K562 (cell line): Measurements from ENCODE around the gene NSMF. TPM values are rescaled to one million over a fixed set of nuclear protein-coding genes. Genes with fewer than 3 reads are reported as not detected.
A peak's percentile ranks its signal among the peaks of the same experiment; 100 is the strongest.

Experiments used
- BACH1 ChIP-seq: fragments of 200-800 bp; sonication (Bioruptor generic); IDR thresholded peaks from 2 replicates; pipeline ENCODE4 v1.6.1; 2016; ENCODE audit warnings: missing genetic modification characterization, missing compliant biosample characterization
- BRD9 ChIP-seq: fragments of 450-650 bp; IDR thresholded peaks from 2 replicates; pipeline ENCODE4 v1.6.1; 2018; ENCODE audit warnings: low read depth; ENCODE audit not compliant: partially characterized antibody
- EZH2 ChIP-seq: IDR thresholded peaks from 2 replicates; pipeline ENCODE4 v1.6.1; 2012; ENCODE audit warnings: low read depth, mild to moderate bottlenecking, inconsistent platforms, low read length, borderline replicate concordance
- FOXK2 ChIP-seq, 2 experiments: fragments of 450-650 bp; IDR thresholded peaks in 1 of 2; conservative IDR thresholded peaks in 1 of 2; 2 replicates each; pipeline ENCODE4 v1.6.1; 2016; ENCODE audit warnings: low read depth in 2 of 2, mild to moderate bottlenecking in 1 of 2
- HDAC2 ChIP-seq: fragments of 450-650 bp; IDR thresholded peaks from 2 replicates; pipeline ENCODE4 v1.6.1; 2016; ENCODE audit warnings: mild to moderate bottlenecking
- HMGN3 ChIP-seq: IDR thresholded peaks from 2 replicates; pipeline ENCODE4 v1.6.1; 2011; ENCODE audit warnings: borderline replicate concordance, low read depth, mild to moderate bottlenecking, mixed read lengths, low read length; ENCODE audit not compliant: insufficient read length; ENCODE audit errors: extremely low read depth
- ILK ChIP-seq: fragments of 450-650 bp; IDR thresholded peaks from 2 replicates; pipeline ENCODE4 v1.6.1; 2016; ENCODE audit warnings: missing genetic modification characterization, low read depth, mild to moderate bottlenecking, missing compliant biosample characterization, moderate library complexity, borderline replicate concordance
- KLF16 ChIP-seq: IDR thresholded peaks from 2 replicates; pipeline ENCODE4 v1.6.1; 2016; ENCODE audit warnings: antibody characterized with exemption
- MAFF ChIP-seq: IDR thresholded peaks from 2 replicates; pipeline ENCODE4 v1.6.1; 2012; ENCODE audit warnings: low read length, improper control_type of control experiment
- MCM7 ChIP-seq, 2 experiments: fragments of 450-650 bp; IDR thresholded peaks; 2 replicates each; pipeline ENCODE4 v1.6.1; 2016 to 2018
- NFE2L1 ChIP-seq: fragments of 450-650 bp; IDR thresholded peaks from 2 replicates; pipeline ENCODE4 v1.6.1; 2016; ENCODE audit warnings: missing genetic modification characterization, low read depth, mild to moderate bottlenecking, missing compliant biosample characterization, moderate library complexity, borderline replicate concordance
- PHB2 ChIP-seq: fragments of 450-650 bp; IDR thresholded peaks from 2 replicates; pipeline ENCODE4 v1.6.1; 2017; ENCODE audit warnings: low read depth
- SAFB ChIP-seq: fragments of 200-400 bp; formaldehyde crosslinking; IDR thresholded peaks from 2 replicates; pipeline ENCODE4 v1.6.1; 2017; ENCODE audit warnings: low read depth, low read length, borderline replicate concordance
- SMAD1 ChIP-seq: fragments of 150-350 bp; IDR thresholded peaks from 2 replicates; pipeline ENCODE4 v1.6.1; 2014; ENCODE audit warnings: low read length, low read depth; ENCODE audit not compliant: partially characterized antibody
- XRCC5 ChIP-seq: fragments of 200-400 bp; formaldehyde crosslinking; IDR thresholded peaks from 2 replicates; pipeline ENCODE4 v1.6.1; 2017; ENCODE audit warnings: low read depth, mild to moderate bottlenecking, low read length
- ZBTB33 ChIP-seq: sonication (generic); formaldehyde crosslinking; IDR thresholded peaks from 2 replicates; pipeline ENCODE4 v1.8.1; 2023; ENCODE audit warnings: mild to moderate bottlenecking, missing genetic modification reagents
- ZFPM2 ChIP-seq: fragments of 250-450 bp; sonication (Bioruptor Pico); IDR thresholded peaks from 2 replicates; pipeline ENCODE4 v1.5.1; 2022; ENCODE audit warnings: mild to moderate bottlenecking
- ZNF143 ChIP-seq: sonication (generic); formaldehyde crosslinking; IDR thresholded peaks from 2 replicates; pipeline ENCODE4 v1.9.0; 2022; ENCODE audit warnings: mild to moderate bottlenecking, missing genetic modification reagents
- ZNF354B ChIP-seq: fragments of 250-450 bp; sonication (Bioruptor Pico); IDR thresholded peaks from 2 replicates; pipeline ENCODE4 v1.4.0; 2020
- ZNF384 ChIP-seq: IDR thresholded peaks from 2 replicates; pipeline ENCODE4 v1.6.1; 2012; ENCODE audit warnings: low read depth, low read length, improper control_type of control experiment
- ZNF431 ChIP-seq: sonication (generic); formaldehyde crosslinking; IDR thresholded peaks from 2 replicates; pipeline ENCODE4 v1.8.0; 2022; ENCODE audit warnings: mild to moderate bottlenecking, missing genetic modification reagents
- ZNF639 ChIP-seq, 2 experiments: fragments of 200-800 bp in 1 of 2; sonication (Bioruptor generic) in 1 of 2; sonication (generic) in 1 of 2; formaldehyde crosslinking in 1 of 2; IDR thresholded peaks in 1 of 2; conservative IDR thresholded peaks in 1 of 2; 2 replicates each; pipeline versions ENCODE4 v1.5.0 to v1.6.1; 2016 to 2020; ENCODE audit warnings: missing compliant biosample characterization in 1 of 2, missing genetic modification characterization in 1 of 2, missing genetic modification reagents in 1 of 2
- polyA plus RNA-seq, 8 experiments: library from polyadenylated mRNA; depleted of rRNA in 4 of 8; stranded (reverse) in 5 of 8; unstranded in 3 of 8; fragments of >200 nt; fragmentation: Nextera tagmentation in 2 of 8; fragmentation: Illumina TruSeq in 1 of 8; extraction: Ambion mirVana in 2 of 8; extraction: Trizol in 1 of 8; gene quantifications; 2 replicates each; pipeline versions ENCODE4 v1.2.1 to v1.2.3, GENCODE V29; 2011 to 2014; ENCODE audit warnings: inconsistent platforms in 1 of 8, missing spikeins in 1 of 8
- total RNA-seq, 7 experiments: library from RNA; depleted of rRNA in 6 of 7; stranded (reverse); fragments of >200 nt in 6 of 7; fragmentation: Illumina TruSeq in 2 of 7; extraction: Trizol in 2 of 7; gene quantifications; 2 replicates each; pipeline versions ENCODE4 v1.2.1 to v1.2.3, GENCODE V29; 2011 to 2021; ENCODE audit warnings: low replicate concordance in 1 of 7
- TF ChIP-seq, protein P1 (sequence below), 2 experiments: fragments of 450-650 bp; IDR thresholded peaks; 2 replicates each; pipeline ENCODE4 v1.6.1; 2016
- TF ChIP-seq, protein P2 (sequence below): fragments of 450-650 bp; formaldehyde crosslinking; IDR thresholded peaks from 2 replicates; pipeline ENCODE4 v1.4.0; 2020; ENCODE audit warnings: mild to moderate bottlenecking

NSMF gene
- total and polyA plus RNA-seq, 9 of the 15 experiments (the other 6 are each of a cell fraction or from before 2014, with no cell fraction given): 0.20 to 82.7 (median 29.3) TPM

DNA sequence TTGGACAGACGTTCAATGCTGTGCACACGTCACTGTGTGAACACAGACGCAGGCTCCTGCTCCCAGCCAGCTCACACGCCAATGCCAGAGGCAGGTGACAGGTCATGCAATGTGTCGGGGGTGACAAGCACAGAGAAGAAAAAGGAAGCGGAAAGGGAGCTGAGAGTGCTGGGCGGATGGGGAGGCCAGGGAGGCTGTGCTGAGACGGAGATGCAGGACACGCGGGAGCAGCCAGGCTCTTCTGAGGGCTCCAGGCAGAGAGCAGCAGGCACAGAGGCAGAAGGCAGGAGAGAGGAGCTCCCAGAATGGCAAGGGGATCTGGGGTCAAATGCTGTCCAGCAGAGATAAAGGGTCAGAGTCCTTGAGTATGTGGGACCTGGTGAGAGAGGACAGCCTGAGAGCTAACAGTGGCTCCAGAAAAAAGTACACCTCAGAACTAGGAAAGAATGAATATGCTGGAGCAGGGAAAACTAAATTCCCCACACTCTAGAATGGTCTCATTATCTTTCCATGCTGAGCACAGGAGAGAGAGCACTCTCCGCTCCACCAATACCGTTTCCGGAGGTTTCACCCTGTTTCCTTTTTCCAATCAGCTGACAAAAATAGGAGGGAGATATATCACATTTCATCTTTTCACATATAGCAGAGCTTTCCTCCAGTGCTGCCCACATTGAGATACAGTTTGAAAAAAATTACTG is 32.8 kb upstream of the NSMF start (continued):
- TF ChIP-seq ZNF639 (CRISPR knock-in tag; conservative IDR thresholded peaks at IDR 0.05 in 1 of 2, IDR thresholded peaks at IDR 0.05 in 1 of 2) (peak in 1 of 2 experiments; percentile 61; a peak in 1 of 4 replicates), MAFF (no peak), HMGN3 (no peak), XRCC5 (no peak), ZFPM2 (CRISPR knock-in tag) (no peak), ZNF143 (CRISPR knock-in tag) (no peak), FOXK2 (conservative IDR thresholded peaks at IDR 0.05 in 1 of 2, IDR thresholded peaks at IDR 0.05 in 1 of 2; ENCODE audit: low read depth in 2 of 2) (0 out of 4 replicates have a peak, but pooled peaks have one; percentile 15 to 33), KLF16 (no peak), ZNF354B (no peak), MCM7 (IDR thresholded peaks at IDR 0.05) (no peak), NFE2L1 (tag) (no peak), EZH2 (no peak), ZBTB33 (CRISPR knock-in tag) (no peak), BACH1 (no peak), SAFB (no peak), SMAD1 (no peak), ZNF431 (no peak), ILK (tag) (no peak), ZNF384 (peak; percentile 79), BRD9 (peak; percentile 41), PHB2 (no peak), HDAC2 (peak; percentile 71)
- TF ChIP-seq, protein P1, sequence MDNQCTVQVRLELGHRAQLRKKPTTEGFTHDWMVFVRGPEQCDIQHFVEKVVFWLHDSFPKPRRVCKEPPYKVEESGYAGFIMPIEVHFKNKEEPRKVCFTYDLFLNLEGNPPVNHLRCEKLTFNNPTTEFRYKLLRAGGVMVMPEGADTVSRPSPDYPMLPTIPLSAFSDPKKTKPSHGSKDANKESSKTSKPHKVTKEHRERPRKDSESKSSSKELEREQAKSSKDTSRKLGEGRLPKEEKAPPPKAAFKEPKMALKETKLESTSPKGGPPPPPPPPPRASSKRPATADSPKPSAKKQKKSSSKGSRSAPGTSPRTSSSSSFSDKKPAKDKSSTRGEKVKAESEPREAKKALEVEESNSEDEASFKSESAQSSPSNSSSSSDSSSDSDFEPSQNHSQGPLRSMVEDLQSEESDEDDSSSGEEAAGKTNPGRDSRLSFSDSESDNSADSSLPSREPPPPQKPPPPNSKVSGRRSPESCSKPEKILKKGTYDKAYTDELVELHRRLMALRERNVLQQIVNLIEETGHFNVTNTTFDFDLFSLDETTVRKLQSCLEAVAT (IDR thresholded peaks at IDR 0.05): no peak
- TF ChIP-seq, protein P2, sequence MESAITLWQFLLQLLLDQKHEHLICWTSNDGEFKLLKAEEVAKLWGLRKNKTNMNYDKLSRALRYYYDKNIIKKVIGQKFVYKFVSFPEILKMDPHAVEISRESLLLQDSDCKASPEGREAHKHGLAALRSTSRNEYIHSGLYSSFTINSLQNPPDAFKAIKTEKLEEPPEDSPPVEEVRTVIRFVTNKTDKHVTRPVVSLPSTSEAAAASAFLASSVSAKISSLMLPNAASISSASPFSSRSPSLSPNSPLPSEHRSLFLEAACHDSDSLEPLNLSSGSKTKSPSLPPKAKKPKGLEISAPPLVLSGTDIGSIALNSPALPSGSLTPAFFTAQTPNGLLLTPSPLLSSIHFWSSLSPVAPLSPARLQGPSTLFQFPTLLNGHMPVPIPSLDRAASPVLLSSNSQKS (CRISPR knock-in tag): no peak
